ENCODE results near the gene ABI3BP.

ABI3BP gene

GRCh38 chr3:100932491-100932890, 60.7 kb downstream of the ABI3BP start:
- no peak for DNase-seq

- DNase-seq: no peak
Measured at GRCh38 chr3:100928638-100929428, 64.4 kb downstream of the ABI3BP start.

- DNase-seq: no peak
Measured at GRCh38 chr3:100927775-100928174, 65.4 kb downstream of the ABI3BP start.

GRCh38 chr3:100915706-100916495, 77.3 kb downstream of the ABI3BP start:
- no peak for DNase-seq

GRCh38 chr3:100913870-100914648, 79.2 kb downstream of the ABI3BP start:
- DNase-seq: no peak

- no peak for DNase-seq
Measured at GRCh38 chr3:100912976-100913545, 80.2 kb downstream of the ABI3BP start.

GRCh38 chr3:100912571-100912970, 80.7 kb downstream of the ABI3BP start:
- no peak for DNase-seq

GRCh38 chr3:100911956-100912355, 81.3 kb downstream of the ABI3BP start:
- DNase-seq: no peak

GRCh38 chr3:100910986-100911385, 82.2 kb downstream of the ABI3BP start:
- no peak for DNase-seq

GRCh38 chr3:100902572-100902971, 90.6 kb downstream of the ABI3BP start:
- DNase-seq: no peak

GRCh38 chr3:100900671-100901335, 92.4 kb downstream of the ABI3BP start:
- DNase-seq: no peak

GRCh38 chr3:100899440-100900091, 93.7 kb downstream of the ABI3BP start:
- DNase-seq: no peak

- DNase-seq: no peak
Measured at GRCh38 chr3:100898681-100899080, 94.5 kb downstream of the ABI3BP start.

- no peak for DNase-seq
Measured at GRCh38 chr3:100896994-100897393, 96.2 kb downstream of the ABI3BP start.

- DNase-seq: no peak
Measured at GRCh38 chr3:100893590-100893989, 99.6 kb downstream of the ABI3BP start.

GRCh38 chr3:100893108-100893507, 100.1 kb downstream of the ABI3BP start:
- DNase-seq: no peak

- DNase-seq: no peak
Measured at GRCh38 chr3:100891827-100892226, 101.4 kb downstream of the ABI3BP start.

GRCh38 chr3:100891033-100891432, 102.2 kb downstream of the ABI3BP start:
- no peak for DNase-seq

- DNase-seq: no peak
Measured at GRCh38 chr3:100888881-100889280, 104.3 kb downstream of the ABI3BP start.

GRCh38 chr3:100882571-100882984, 110.6 kb downstream of the ABI3BP start:
- no peak for DNase-seq

- no peak for DNase-seq
Measured at GRCh38 chr3:100880845-100881244, 112.4 kb downstream of the ABI3BP start.

GRCh38 chr3:100880072-100880471, 113.1 kb downstream of the ABI3BP start:
- no peak for DNase-seq

Data from effector CD4-positive, alpha-beta T cell (primary cell).